Fibroblast of pulmonary artery (primary cell): ENCODE measurements around the gene SYNCRIP.
"Not testable (repeated sequence)": the region's sequence is repeated elsewhere in the genome, so short reads cannot be mapped to it uniquely, and the experiment has no call there.

Experiments
- DNase-seq: peaks from one replicate; pipeline ENCODE4 v3.0.0-alpha.2; 2010; ENCODE audit warnings: low read depth
- H3K4me3 ChIP-seq: replicated peaks from 2 replicates; pipeline ENCODE4 v1.5.1; 2011; ENCODE audit warnings: low read depth, mild to moderate bottlenecking, control low read depth, low read length, moderate library complexity
- CTCF ChIP-seq: IDR thresholded peaks from 2 replicates; pipeline ENCODE4 v1.5.1; 2011; ENCODE audit warnings: mild to moderate bottlenecking, control low read depth, low read length, inconsistent platforms; ENCODE audit errors: missing control alignments

Gene SYNCRIP

GRCh38 chr6:85565736-85566135 is 77.0 kb downstream of the SYNCRIP start:
- TF ChIP-seq CTCF = no peak
- no peak overlapping the region for H3K4me3 ChIP-seq
- DNase-seq = no peak

GRCh38 chr6:85564223-85564622 is 78.5 kb downstream of the SYNCRIP start:
- DNase-seq, H3K4me3 ChIP-seq: not testable (repeated sequence)
